Naive thymus-derived CD4-positive, alpha-beta T cell (primary cell): ENCODE data around the gene KCTD20. TPM values are rescaled to one million over a fixed set of nuclear protein-coding genes. Genes with fewer than 3 reads are reported as not detected.
"Not testable (repeated sequence)": the region's sequence is repeated elsewhere in the genome, so short reads cannot be mapped to it uniquely, and the experiment has no call there.

ENCODE experiments used
- ATAC-seq: fragments of 150-1000 bp; cut with Tn5 transposase; 2 replicates; pipeline ENCODE4 v1.10.0; 2021; ENCODE audit warnings: mild to moderate bottlenecking, moderate library complexity
- CTCF ChIA-PET: fragments of 350-600 bp; sonication (Branson Sonifier 250); formaldehyde crosslinking; loops from one replicate; lab custom pipeline; 2021; ENCODE audit warnings: antibody characterized with exemption; lab: Charles Lee
- POLR2A ChIA-PET: fragments of 350-600 bp; sonication (Branson Sonifier 250); formaldehyde crosslinking; loops from one replicate; lab custom pipeline; 2021; ENCODE audit warnings: antibody characterized with exemption, inconsistent platforms; lab: Charles Lee
- DNase-seq, 9 donors: peaks; one replicate each; pipeline versions ENCODE4 v3.0.0 to v3.0.0-alpha.2; 2020 to 2022; ENCODE audit warnings: mixed read lengths in 1 of 9
- H3K27ac ChIP-seq: one replicate; pipeline ENCODE4 v1.7.0; 2013; ENCODE audit warnings: mild to moderate bottlenecking, low read depth, low read length, moderate library complexity
- H3K27me3 ChIP-seq, 2 donors: one replicate each; pipeline ENCODE4 v1.7.0; 2013; ENCODE audit warnings: low read length in 2 of 2, mild to moderate bottlenecking in 2 of 2, moderate library complexity in 2 of 2; ENCODE audit not compliant: control insufficient read depth in 2 of 2, insufficient read depth in 2 of 2
- H3K36me3 ChIP-seq, 3 experiments: 1 replicate in 2 of 3; 2 replicates in 1 of 3; pipeline ENCODE4 v1.7.0; 2013; ENCODE audit warnings: low read length in 3 of 3, mild to moderate bottlenecking in 3 of 3, moderate library complexity in 1 of 3; ENCODE audit not compliant: insufficient read depth in 3 of 3, control insufficient read depth in 2 of 3
- H3K4me1 ChIP-seq, 2 donors: one replicate each; pipeline ENCODE4 v1.7.0; 2013; ENCODE audit warnings: low read length in 2 of 2, mild to moderate bottlenecking in 2 of 2, moderate library complexity in 1 of 2; ENCODE audit not compliant: control insufficient read depth in 2 of 2, insufficient read depth in 2 of 2
- H3K4me3 ChIP-seq: 2 replicates; pipeline ENCODE4 v1.7.0; 2013; ENCODE audit warnings: mild to moderate bottlenecking, low read length
- H3K9me3 ChIP-seq, 3 experiments: 1 replicate in 2 of 3; 2 replicates in 1 of 3; pipeline ENCODE4 v1.7.0; 2013; ENCODE audit warnings: low read length in 3 of 3; ENCODE audit not compliant: control insufficient read depth in 2 of 3
- H3K27ac Mint-ChIP-seq, 9 donors: one replicate each; pipeline ENCODE4 v1.8.0; 2020 to 2022; ENCODE audit warnings: mixed read lengths in 9 of 9, mild to moderate bottlenecking in 8 of 9, moderate library complexity in 5 of 9, inconsistent platforms in 2 of 9
- H3K27me3 Mint-ChIP-seq, 5 donors: one replicate each; pipeline ENCODE4 v1.8.0; 2021 to 2022; ENCODE audit warnings: mixed read lengths in 5 of 5, mild to moderate bottlenecking in 1 of 5
- H3K36me3 Mint-ChIP-seq, 5 donors: one replicate each; pipeline ENCODE4 v1.8.0; 2020 to 2022; ENCODE audit warnings: mixed read lengths in 5 of 5, mild to moderate bottlenecking in 3 of 5, inconsistent platforms in 1 of 5
- H3K4me1 Mint-ChIP-seq, 7 donors: one replicate each; pipeline ENCODE4 v1.8.0; 2020 to 2022; ENCODE audit warnings: mixed read lengths in 7 of 7, mild to moderate bottlenecking in 3 of 7, inconsistent platforms in 1 of 7
- H3K4me3 Mint-ChIP-seq, 10 donors: one replicate each; pipeline ENCODE4 v1.8.0; 2020 to 2022; ENCODE audit warnings: mild to moderate bottlenecking in 10 of 10, mixed read lengths in 10 of 10, moderate library complexity in 6 of 10, inconsistent platforms in 2 of 10
- H3K9me3 Mint-ChIP-seq, 11 donors: one replicate each; pipeline ENCODE4 v1.8.0; 2020 to 2022; ENCODE audit warnings: mixed read lengths in 11 of 11, mild to moderate bottlenecking in 4 of 11, inconsistent platforms in 1 of 11, moderate library complexity in 1 of 11
- intact Hi-C, 2 donors: fragments of 100-400 bp; cut with micrococcal nuclease; formaldehyde crosslinking; loops; one replicate each; pipeline ENCODE4 v1.15.1; 2023
- polyA plus RNA-seq, 2 donors: library from polyadenylated mRNA; unstranded; fragments of 300-500 nt; fragmentation: Illumina TruSeq; gene quantifications; one replicate each; pipeline ENCODE4 v1.2.3, GENCODE V29; 2021
- total RNA-seq, 6 experiments: library from RNA in 5 of 6; stranded (reverse) in 5 of 6; gene quantifications; 1 replicate in 5 of 6; 2 replicates in 1 of 6; pipeline ENCODE4 v1.2.3 and lab custom pipeline; 2021 to 2026

The KCTD20 gene
- 10 to 100 TPM; 33.0 to 55.8 (median 33.2) TPM for total RNA-seq
- 10 to 100 TPM; 27.7 to 29.8 TPM for polyA plus RNA-seq
- total RNA-seq (lab: John Stamatoyannopoulos, UW), result 88.3 reads per million, percentile 82 among the genes with 10 or more reads in this experiment

DNA sequence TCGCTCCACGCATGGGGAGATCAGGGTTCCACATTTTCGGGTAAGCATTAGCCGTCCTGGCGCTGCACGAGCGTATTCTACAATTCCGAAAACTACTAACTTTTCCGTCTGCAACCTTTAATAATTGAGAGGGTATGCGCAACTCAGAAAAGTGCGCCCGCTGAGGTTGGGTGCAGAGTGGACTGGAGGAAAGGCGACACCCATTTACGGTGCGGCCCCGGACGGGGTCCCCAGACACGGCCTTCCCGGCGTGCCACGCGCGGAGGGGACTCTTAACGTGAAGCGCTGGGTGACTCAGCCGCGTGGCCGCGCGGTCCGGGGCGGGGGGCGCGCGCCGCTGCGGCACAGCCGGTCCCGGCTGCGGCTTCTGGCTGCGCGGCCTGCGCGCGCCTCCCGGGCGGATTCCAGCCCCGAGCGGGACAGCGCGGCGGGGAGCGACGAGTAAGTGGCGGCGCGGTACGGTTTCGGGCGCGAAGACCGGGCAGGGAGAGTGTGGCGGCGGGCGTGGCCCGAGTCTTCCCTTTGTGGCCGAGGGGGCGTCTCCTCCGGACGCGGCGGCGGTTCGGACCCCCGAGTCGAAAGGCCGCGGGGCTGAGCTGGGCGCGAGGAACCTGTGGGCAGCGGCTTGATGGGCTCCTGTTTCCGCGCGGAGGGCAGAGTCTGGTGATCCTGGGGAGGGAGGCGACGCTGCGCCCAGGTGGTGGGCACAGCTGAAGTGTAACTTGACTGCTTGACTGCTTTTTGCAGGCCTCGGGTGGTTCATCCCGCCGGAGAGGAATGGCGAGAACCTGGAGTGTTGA lies at the start of gene KCTD20, which contains the start of gene PXT1:
Gene KCTD20 (plus strand): TSS at position 330 of the 800 bp plus-strand sequence. CDS start 27,098 bp downstream, outside the sequence.
Gene PXT1 (minus strand): TSS at position 184 of the 800 bp plus-strand sequence. CDS start 16,772 bp downstream, outside the sequence.
- peaks cover 0 to 9% (median 2%) of the 10 kb centered on the region in 5 donors for H3K36me3 Mint-ChIP-seq
- peak within 1 kb of the TSS; percentile 92 to 99 (median 97) for H3K27ac Mint-ChIP-seq
- ChIA-PET POLR2A (interaction anchor here (0.7 to 2.8 kb wide), 12 partner anchors 11 to 161 kb away, joined by 3 to 18 read pairs (median 4); partner anchors contain the start of gene SRSF3), CTCF (interaction anchor here (0.7 to 2.6 kb wide), 3 partner anchors 20 to 733 kb away, joined by 3 to 10 read pairs (median 3); no protein-coding TSS in a partner anchor)
- peaks cover 28 to 56% (median 50%) of the 10 kb centered on the region in 7 donors for H3K4me1 Mint-ChIP-seq
- peak within 1 kb of the TSS; percentile 97 for H3K27ac ChIP-seq
- H3K9me3 ChIP-seq, result no peaks in the 10 kb centered on the region
- H3K9me3 Mint-ChIP-seq, result no peaks in the 10 kb centered on the region
- no peaks in the 10 kb centered on the region for H3K27me3 ChIP-seq
- peaks cover 0 to 6% (median 0%) of the 10 kb centered on the region in 3 experiments for H3K36me3 ChIP-seq
- no peaks in the 10 kb centered on the region for H3K27me3 Mint-ChIP-seq
- intact Hi-C loops, result loop anchor here (1.0 to 10.0 kb wide), 11 partner anchors 20 to 1072 kb away; partner anchors contain the start of genes SRSF3 (in 2 of the 2), STK38 (in 2 of the 2) and BRPF3 (in 1 of the 2)
- DNase-seq (peak; percentile 78 to 89 (median 83)), ATAC-seq (peak; percentile 91)
- peaks cover 20 to 31% of the 10 kb centered on the region in 2 donors for H3K4me1 ChIP-seq
- H3K4me3 Mint-ChIP-seq, result peak within 1 kb of the TSS; percentile 85 to 99 (median 96)
- peak within 1 kb of the TSS; percentile 69 for H3K4me3 ChIP-seq

DNA sequence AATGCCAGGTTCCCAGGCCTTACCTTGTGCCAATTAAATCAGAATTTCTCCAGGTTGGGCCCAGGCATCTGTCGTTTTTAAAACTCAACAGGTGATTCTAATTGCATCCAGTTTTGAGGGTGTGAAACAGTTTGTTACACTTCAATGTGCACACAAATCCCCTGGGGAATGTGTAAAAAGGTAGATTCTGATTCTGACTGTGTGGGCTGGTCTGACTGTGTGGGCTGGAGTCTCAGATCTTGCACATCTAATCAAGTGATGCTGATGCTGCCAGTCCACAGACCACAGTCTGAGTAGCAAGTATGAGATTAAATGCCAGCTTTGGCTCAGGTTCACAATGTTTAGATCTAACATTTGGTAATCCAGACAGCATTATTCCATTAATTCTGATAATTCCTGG lies 42.8 kb upstream of the KCTD20 start:
- intact Hi-C loops, result no loop called here
- Histone ChIP-seq H3K36me3 (no peaks in the 10 kb centered on the region), H3K9me3 (no peaks in the 10 kb centered on the region), H3K4me3 (no peak overlapping the region), H3K27ac (no peak overlapping the region), H3K4me1 (no peaks in the 10 kb centered on the region), H3K27me3 (no peaks in the 10 kb centered on the region)
- H3K27me3 Mint-ChIP-seq, result peaks cover 3 to 31% (median 5%) of the 10 kb centered on the region in 5 donors
- DNase-seq, result no peak
- ATAC-seq, result no peak
- no peak overlapping the region for H3K4me3 Mint-ChIP-seq
- ChIA-PET CTCF (interaction anchor here (0.6 kb wide), 1 partner anchor 154 kb away, joined by 4 read pairs; no protein-coding TSS in a partner anchor), POLR2A (no interaction called here)
- no peaks in the 10 kb centered on the region for H3K9me3 Mint-ChIP-seq
- H3K27ac Mint-ChIP-seq, result no peak overlapping the region
- H3K36me3 Mint-ChIP-seq, result peaks cover 0 to 5% (median 0%) of the 10 kb centered on the region in 5 donors
- H3K4me1 Mint-ChIP-seq, result no peaks in the 10 kb centered on the region

DNA sequence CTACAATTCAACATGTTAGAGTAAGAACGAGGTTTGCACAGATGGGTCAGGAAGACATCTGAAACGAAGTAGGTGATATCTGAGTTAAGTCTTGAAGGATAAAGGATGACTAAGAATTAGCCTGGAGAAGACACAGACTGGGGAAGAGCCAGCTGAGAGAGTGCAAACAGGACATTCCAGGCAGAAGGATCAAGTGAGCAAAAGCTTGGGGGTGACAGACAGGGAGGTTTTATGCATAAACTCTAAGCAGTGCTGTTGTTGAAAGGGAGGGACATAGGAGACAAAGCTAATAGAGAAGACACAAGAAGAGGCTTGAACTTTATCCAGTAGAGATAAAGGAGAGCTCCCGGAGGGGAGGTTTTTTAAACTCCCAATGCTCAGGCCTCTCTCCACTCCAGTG lies 40.3 kb upstream of the KCTD20 start:
- ChIA-PET POLR2A (interaction anchor here (0.5 kb wide), 1 partner anchor 949 kb away, joined by 4 read pairs; no protein-coding TSS in a partner anchor), CTCF (interaction anchor here (0.6 to 0.7 kb wide), 2 partner anchors 255 to 326 kb away, joined by 3 to 4 read pairs; no protein-coding TSS in a partner anchor)
- no peak for DNase-seq
- Histone ChIP-seq H3K9me3 (no peaks in the 10 kb centered on the region), H3K4me1 (no peaks in the 10 kb centered on the region), H3K4me3 (no peak overlapping the region), H3K27me3 (no peaks in the 10 kb centered on the region), H3K36me3 (no peaks in the 10 kb centered on the region), H3K27ac (no peak overlapping the region)
- H3K9me3 Mint-ChIP-seq, result no peaks in the 10 kb centered on the region
- no peak for ATAC-seq
- peaks cover 0 to 5% (median 0%) of the 10 kb centered on the region in 5 donors for H3K36me3 Mint-ChIP-seq
- H3K4me1 Mint-ChIP-seq, result no peaks in the 10 kb centered on the region
- no peak overlapping the region for H3K27ac Mint-ChIP-seq
- H3K4me3 Mint-ChIP-seq, result peak overlapping the region in 1 of 10 donors; percentile 29
- H3K27me3 Mint-ChIP-seq, result peaks cover 3 to 33% (median 7%) of the 10 kb centered on the region in 5 donors
- intact Hi-C loops, result no loop called here

DNA sequence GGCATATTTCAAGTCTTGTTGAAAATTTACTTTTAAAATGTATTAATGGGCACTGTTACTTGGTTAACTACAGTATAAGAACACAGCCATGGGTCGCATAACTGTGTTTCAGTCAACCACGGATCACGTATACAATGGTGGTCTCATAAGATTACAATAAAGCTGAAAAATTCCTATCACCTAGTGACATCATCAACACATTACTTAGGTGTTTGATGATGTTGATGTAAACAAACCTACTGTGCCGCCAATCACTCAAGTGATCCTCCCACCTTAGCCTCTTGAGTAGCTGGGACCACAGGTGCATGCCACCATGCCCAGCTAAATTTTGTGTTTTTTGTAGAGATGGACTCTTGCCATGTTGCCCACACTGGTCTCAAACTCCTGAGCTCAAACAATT lies 38.6 kb upstream of the KCTD20 start:
- no peak overlapping the region for H3K4me3 ChIP-seq
- ATAC-seq (no peak), DNase-seq (no peak)
- no peak overlapping the region for H3K27ac Mint-ChIP-seq
- H3K27ac ChIP-seq, result no peak overlapping the region
- H3K36me3 Mint-ChIP-seq, result peaks cover 0 to 5% (median 0%) of the 10 kb centered on the region in 5 donors
- H3K27me3 Mint-ChIP-seq, result peaks cover 3 to 37% (median 7%) of the 10 kb centered on the region in 5 donors
- intact Hi-C loops, result no loop called here
- H3K36me3 ChIP-seq, result no peaks in the 10 kb centered on the region
- CTCF ChIA-PET, result interaction anchor here (0.6 kb wide), 1 partner anchor 485 kb away, joined by 3 read pairs; no protein-coding TSS in a partner anchor
- H3K9me3 ChIP-seq, result no peaks in the 10 kb centered on the region
- POLR2A ChIA-PET, result no interaction called here
- no peaks in the 10 kb centered on the region for H3K4me1 ChIP-seq
- no peaks in the 10 kb centered on the region for H3K27me3 ChIP-seq
- H3K4me3 Mint-ChIP-seq, result no peak overlapping the region
- no peaks in the 10 kb centered on the region for H3K4me1 Mint-ChIP-seq
- no peaks in the 10 kb centered on the region for H3K9me3 Mint-ChIP-seq

DNA sequence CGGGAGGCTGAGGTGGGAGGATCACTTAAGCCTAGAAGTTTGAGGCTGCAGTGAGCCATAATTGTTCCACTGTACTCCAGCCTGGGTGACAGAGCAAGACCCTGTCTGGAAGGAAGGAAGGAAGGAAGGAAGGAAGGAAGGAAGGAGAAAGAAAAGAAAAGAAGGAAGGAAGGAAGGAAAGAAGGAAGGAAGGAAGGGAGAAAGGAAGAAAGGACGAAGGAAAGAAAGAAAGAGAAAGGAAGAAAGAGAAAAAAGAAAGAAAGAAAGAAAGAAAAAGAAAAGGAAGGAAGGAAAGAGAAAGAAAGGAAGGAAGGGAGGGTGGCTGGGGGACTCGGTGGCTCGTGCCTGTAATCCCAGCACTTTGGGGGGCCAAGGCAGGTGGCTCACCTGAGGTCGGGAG lies 33.1 kb upstream of the KCTD20 start:
- Mint-ChIP-seq H3K27ac (peak overlapping the region in 1 of 9 donors; percentile 53), H3K9me3 (peaks cover 0 to 13% (median 5%) of the 10 kb centered on the region in 11 donors), H3K27me3 (peaks cover 0 to 37% (median 0%) of the 10 kb centered on the region in 5 donors)
- ATAC-seq, intact Hi-C loops, CTCF ChIA-PET, H3K4me3 Mint-ChIP-seq, H3K27me3 ChIP-seq, H3K4me3 ChIP-seq, H3K36me3 Mint-ChIP-seq, POLR2A ChIA-PET, H3K4me1 Mint-ChIP-seq, H3K36me3 ChIP-seq, H3K4me1 ChIP-seq, H3K9me3 ChIP-seq, DNase-seq, H3K27ac ChIP-seq: not testable (repeated sequence)
